Choroid plexus epithelial cell (primary cell): ENCODE measurements around the gene CCSER1.
"Not testable (repeated sequence)": the region's sequence is repeated elsewhere in the genome, so short reads cannot be mapped to it uniquely, and the experiment has no call there.

Experiments used
- DNase-seq: peaks from one replicate; pipeline ENCODE4 v3.0.0-alpha.2; 2010; ENCODE audit warnings: low read depth
- H3K4me3 ChIP-seq: 2 replicates; pipeline ENCODE4 v1.5.1; 2011; ENCODE audit warnings: low read depth, mild to moderate bottlenecking, control low read depth, low read length, moderate library complexity
- CTCF ChIP-seq: conservative IDR thresholded peaks from 2 replicates; pipeline ENCODE4 v1.5.1; 2011; ENCODE audit warnings: low read depth, mild to moderate bottlenecking, control low read depth, inconsistent platforms, low read length, moderate library complexity

CCSER1 gene

GRCh38 chr4:91369116-91369515 is 1241.9 kb downstream of the CCSER1 start:
- H3K4me3 ChIP-seq, result no peak overlapping the region
- TF ChIP-seq CTCF, result no peak
- DNase-seq, result no peak

- H3K4me3 ChIP-seq, result no peak overlapping the region
- no peak for TF ChIP-seq CTCF
- DNase-seq, result no peak
Observed at GRCh38 chr4:91373546-91373945, 1246.4 kb downstream of the CCSER1 start.

- not testable (repeated sequence) for H3K4me3 ChIP-seq, DNase-seq
Observed at GRCh38 chr4:91405431-91405830, 1278.2 kb downstream of the CCSER1 start.

GRCh38 chr4:91422011-91422410 is 1294.8 kb downstream of the CCSER1 start:
- H3K4me3 ChIP-seq, result no peak overlapping the region
- no peak for DNase-seq
- TF ChIP-seq CTCF, result no peak

GRCh38 chr4:91426725-91427124 is 1299.5 kb downstream of the CCSER1 start:
- H3K4me3 ChIP-seq, result no peak overlapping the region
- TF ChIP-seq CTCF, result no peak
- DNase-seq, result no peak

- DNase-seq, result no peak
- TF ChIP-seq CTCF, result no peak
Observed at GRCh38 chr4:91427171-91427570, 1300.0 kb downstream of the CCSER1 start.

GRCh38 chr4:91434631-91435030 is 1307.4 kb downstream of the CCSER1 start:
- TF ChIP-seq CTCF, result no peak
- DNase-seq, result no peak
- H3K4me3 ChIP-seq, result no peak overlapping the region

More at GRCh38 chr4:91427171-91427570, 1300.0 kb downstream of the CCSER1 start:
- no peak overlapping the region for H3K4me3 ChIP-seq

- DNase-seq, result no peak
- no peak for TF ChIP-seq CTCF
- no peak overlapping the region for H3K4me3 ChIP-seq
Observed at GRCh38 chr4:91436556-91436955, 1309.4 kb downstream of the CCSER1 start.
